Measurements from ENCODE around the gene NDST4.

The NDST4 gene

DNA sequence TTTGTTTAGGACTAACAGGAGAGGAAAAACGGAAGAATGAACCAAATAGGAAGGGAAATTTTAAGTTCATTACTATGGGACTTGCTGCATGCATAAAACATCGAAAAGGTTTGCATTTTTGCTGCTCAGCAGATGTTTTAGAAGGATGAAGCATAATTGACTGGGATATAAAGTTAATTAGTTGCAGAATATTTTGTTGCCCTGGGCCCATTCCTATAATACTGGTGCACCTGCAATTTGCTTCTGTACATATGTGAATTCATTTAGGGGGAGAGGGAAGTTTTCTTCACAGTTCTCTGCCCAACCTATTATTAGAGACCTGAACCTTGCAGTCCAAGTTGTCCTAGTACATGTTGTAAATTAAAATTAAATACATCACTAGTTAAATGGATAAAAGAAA is 282.8 kb downstream of the NDST4 start:
- no peaks in the 10 kb centered on the region for H3K36me3 Mint-ChIP-seq (ENCODE audit: low read depth)
- H3K4me3 Mint-ChIP-seq: no peak overlapping the region
- no peaks in the 10 kb centered on the region for H3K4me1 Mint-ChIP-seq
- H3K9me3 Mint-ChIP-seq: no peaks in the 10 kb centered on the region
- H3K27ac Mint-ChIP-seq: no peak overlapping the region
- no peak for TF ChIP-seq CTCF (IDR thresholded peaks at IDR 0.05; ENCODE audit: unreplicated experiment in 3 of 3)
- H3K27me3 Mint-ChIP-seq (ENCODE audit: low read depth): no peaks in the 10 kb centered on the region

DNA sequence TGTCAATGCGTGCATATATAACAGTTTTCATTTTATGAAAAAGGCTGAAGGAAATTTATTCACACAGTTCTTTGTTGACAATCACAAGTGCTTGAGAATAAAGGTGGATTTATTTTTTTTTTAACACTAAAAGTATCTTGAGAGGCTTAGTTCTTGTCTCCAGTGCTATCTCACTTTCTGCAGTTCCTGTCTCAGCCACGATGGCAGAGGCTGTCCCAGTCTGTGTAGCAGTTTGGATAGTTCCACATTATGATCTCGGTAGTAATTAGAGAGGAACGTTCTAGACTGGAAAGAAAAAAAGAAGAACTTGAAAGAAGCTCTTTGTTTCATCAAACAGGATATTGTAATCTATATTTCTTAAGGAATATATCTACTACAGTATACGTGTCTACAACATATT is 285.8 kb downstream of the NDST4 start:
- no peak overlapping the region for H3K4me3 Mint-ChIP-seq
- H3K9me3 Mint-ChIP-seq: no peaks in the 10 kb centered on the region
- H3K36me3 Mint-ChIP-seq (ENCODE audit: low read depth): no peaks in the 10 kb centered on the region
- no peak for TF ChIP-seq CTCF (IDR thresholded peaks at IDR 0.05; ENCODE audit: unreplicated experiment in 3 of 3)
- no peak overlapping the region for H3K27ac Mint-ChIP-seq
- H3K27me3 Mint-ChIP-seq (ENCODE audit: low read depth): no peaks in the 10 kb centered on the region
- H3K4me1 Mint-ChIP-seq: no peaks in the 10 kb centered on the region

- no peak overlapping the region for H3K27ac Mint-ChIP-seq
- H3K36me3 Mint-ChIP-seq (ENCODE audit: low read depth): no peaks in the 10 kb centered on the region
- H3K27me3 Mint-ChIP-seq (ENCODE audit: low read depth): peaks cover 5% of the 10 kb centered on the region
- no peak for TF ChIP-seq CTCF (IDR thresholded peaks at IDR 0.05; ENCODE audit: unreplicated experiment in 3 of 3)
- peaks cover 7% of the 10 kb centered on the region for H3K4me1 Mint-ChIP-seq
- no peaks in the 10 kb centered on the region for H3K9me3 Mint-ChIP-seq
- H3K4me3 Mint-ChIP-seq: no peak overlapping the region
These were observed 297.7 kb downstream of the NDST4 start for GRCh38 chr4:114815760-114816159.

DNA sequence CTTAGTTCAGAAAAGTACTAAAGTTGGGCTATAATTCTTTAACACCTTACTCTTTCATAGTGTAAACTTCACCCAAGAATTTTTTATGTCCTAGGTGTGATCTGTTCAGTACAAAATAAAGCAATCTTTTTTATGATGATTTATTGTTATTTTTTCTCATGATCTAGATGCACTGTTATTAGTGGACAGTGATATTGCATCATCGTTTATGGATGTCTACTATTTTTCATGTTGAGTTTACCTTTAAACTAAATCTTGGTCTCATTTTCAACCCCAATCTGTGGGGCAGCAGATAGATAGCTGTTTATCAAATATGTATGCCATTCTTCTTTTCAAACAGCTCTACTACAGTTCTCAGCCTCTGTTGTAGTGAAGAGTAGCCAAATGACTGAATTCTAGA is 299.5 kb downstream of the NDST4 start:
- Mint-ChIP-seq H3K27me3 (ENCODE audit: low read depth) (peaks cover under 1% of the 10 kb centered on the region), H3K27ac (no peak overlapping the region), H3K4me1 (peaks cover 7% of the 10 kb centered on the region), H3K9me3 (no peaks in the 10 kb centered on the region), H3K36me3 (ENCODE audit: low read depth) (no peaks in the 10 kb centered on the region), H3K4me3 (no peak overlapping the region)
- TF ChIP-seq CTCF (IDR thresholded peaks at IDR 0.05; ENCODE audit: unreplicated experiment in 3 of 3): no peak

DNA sequence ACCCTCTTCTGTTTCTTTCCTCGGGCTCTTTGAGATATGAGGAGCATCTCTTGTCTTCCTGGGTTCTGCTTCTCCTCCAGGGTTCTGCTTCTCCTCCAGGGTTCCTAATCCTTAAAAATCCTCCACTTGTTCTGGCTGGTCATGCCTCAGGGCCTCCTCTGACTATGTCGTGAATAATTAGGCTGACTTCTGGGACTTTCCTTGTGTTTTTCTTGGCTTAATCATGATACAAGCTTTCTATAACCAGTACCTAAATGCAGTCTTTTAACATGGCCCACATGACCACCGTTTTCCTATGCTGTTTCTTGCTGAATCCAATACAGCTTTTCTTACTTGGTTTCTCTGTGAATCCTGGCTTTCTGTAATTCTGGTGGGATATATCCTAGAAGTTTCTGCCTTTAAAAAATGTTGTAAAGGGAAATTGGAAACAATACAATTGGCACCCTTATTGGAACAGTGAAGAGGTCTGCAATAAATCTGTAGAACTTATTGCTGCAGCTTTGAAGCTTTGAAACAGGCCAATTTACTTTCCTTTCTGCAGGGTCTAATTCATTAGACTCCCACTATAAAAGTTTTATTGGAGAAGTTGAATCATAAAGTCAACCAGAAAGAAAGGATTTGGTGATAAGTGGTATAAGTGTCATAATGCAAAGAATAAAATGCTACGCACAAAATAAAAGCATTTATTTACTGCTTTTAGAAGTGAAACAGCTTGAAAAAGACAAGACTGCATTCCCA is 301.7 kb downstream of the NDST4 start:
- H3K27me3 Mint-ChIP-seq (ENCODE audit: low read depth): no peaks in the 10 kb centered on the region
- H3K36me3 Mint-ChIP-seq (ENCODE audit: low read depth): no peaks in the 10 kb centered on the region
- no peaks in the 10 kb centered on the region for H3K9me3 Mint-ChIP-seq
- H3K27ac Mint-ChIP-seq: peak overlapping the region in 2 of 3 experiments; percentile 28 to 87
- peak overlapping the region in 1 of 3 experiments; percentile 19 for H3K4me3 Mint-ChIP-seq
- no peak for TF ChIP-seq CTCF (IDR thresholded peaks at IDR 0.05; ENCODE audit: unreplicated experiment in 3 of 3)
- H3K4me1 Mint-ChIP-seq: peaks cover 7% of the 10 kb centered on the region

DNA sequence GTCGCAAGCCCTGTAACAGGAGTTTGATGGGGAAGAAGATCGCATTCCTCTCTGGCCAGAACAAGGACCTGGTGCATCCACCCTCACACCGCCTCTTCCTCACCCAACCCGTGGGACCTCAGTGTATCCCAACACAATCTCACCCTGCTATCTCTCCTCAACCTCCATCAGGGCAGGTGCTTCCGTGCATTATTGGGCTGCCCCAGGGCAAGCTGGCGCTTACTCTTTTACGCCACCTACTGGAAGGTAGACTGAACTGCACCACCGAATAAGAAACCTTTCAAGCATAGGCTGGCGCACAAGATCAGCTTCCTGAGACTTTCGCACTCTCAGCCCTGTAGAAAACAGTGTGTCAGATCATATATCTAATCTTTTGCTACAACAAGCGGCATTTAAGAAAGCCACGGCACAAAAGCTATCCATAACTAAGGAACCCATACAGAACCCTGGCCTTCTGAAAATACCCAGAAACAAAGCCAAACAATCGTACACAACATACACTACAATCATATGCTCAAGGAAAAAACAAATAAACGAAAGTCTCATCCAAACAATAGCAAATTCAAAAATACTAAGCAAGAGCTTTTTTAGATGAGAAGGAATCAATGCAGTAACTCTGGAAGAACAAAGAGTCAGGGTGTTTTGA is 305.5 kb downstream of the NDST4 start:
- peaks cover 7% of the 10 kb centered on the region for H3K4me1 Mint-ChIP-seq
- no peaks in the 10 kb centered on the region for H3K9me3 Mint-ChIP-seq
- no peaks in the 10 kb centered on the region for H3K27me3 Mint-ChIP-seq (ENCODE audit: low read depth)
- no peaks in the 10 kb centered on the region for H3K36me3 Mint-ChIP-seq (ENCODE audit: low read depth)
- TF ChIP-seq CTCF (IDR thresholded peaks at IDR 0.05; ENCODE audit: unreplicated experiment in 3 of 3): peak; percentile 51 to 57 (median 54)
- H3K27ac Mint-ChIP-seq: no peak overlapping the region
- H3K4me3 Mint-ChIP-seq: no peak overlapping the region

Measured in nephron (organoid).